Measurements from ENCODE around the gene SBF2.

SBF2 gene

GRCh38 chr11:9771071-9771511 is 522.9 kb downstream of the SBF2 start:
- H4K20me1 ChIP-seq (ENCODE audit: insufficient read depth, low read length): no peaks in the 10 kb centered on the region
- H3K27me3 ChIP-seq (replicated peaks; ENCODE audit: insufficient read depth, low read length): no peaks in the 10 kb centered on the region
- TF ChIP-seq EZH2phosphoT487 (IDR thresholded peaks at IDR 0.05; ENCODE audit: low read length): no peak
- no peak for TF ChIP-seq EZH2 (optimal IDR thresholded peaks at IDR 0.05; ENCODE audit: low read depth, low read length)
- no peak for TF ChIP-seq CTCF (IDR thresholded peaks at IDR 0.05; ENCODE audit: low read length)
- no peaks in the 10 kb centered on the region for H3K9me2 ChIP-seq (replicated peaks; ENCODE audit: insufficient read depth, low read length)
- H3K9me3 ChIP-seq (replicated peaks; ENCODE audit: insufficient read depth, low read length): no peaks in the 10 kb centered on the region
- DNase-seq: no peak
- H3K4me1 ChIP-seq (ENCODE audit: low read length): no peaks in the 10 kb centered on the region
- H2AFZ ChIP-seq (ENCODE audit: low read length): no peak overlapping the region
- no peaks in the 10 kb centered on the region for H3K36me3 ChIP-seq (replicated peaks; ENCODE audit: insufficient read depth, low read length)
- no peaks in the 10 kb centered on the region for H3F3A ChIP-seq (ENCODE audit: insufficient read depth, low read length)
- H3K4me3 ChIP-seq (ENCODE audit: low read length): no peak overlapping the region
- no peak overlapping the region for H3K9ac ChIP-seq (ENCODE audit: low read length)
- no peaks in the 10 kb centered on the region for H3K79me2 ChIP-seq (ENCODE audit: low read length)
- no peak overlapping the region for H3K4me2 ChIP-seq (ENCODE audit: low read depth, low read length)
- no peak overlapping the region for H3K27ac ChIP-seq (ENCODE audit: low read length)

- H3K27ac ChIP-seq (ENCODE audit: low read length): no peak overlapping the region
- no peaks in the 10 kb centered on the region for H3K9me3 ChIP-seq (replicated peaks; ENCODE audit: insufficient read depth, low read length)
- H3K9me2 ChIP-seq (replicated peaks; ENCODE audit: insufficient read depth, low read length): no peaks in the 10 kb centered on the region
- H2AFZ ChIP-seq (ENCODE audit: low read length): no peak overlapping the region
- peaks cover 4% of the 10 kb centered on the region; the same call in 1 of the 2 replicates for H3K4me1 ChIP-seq (ENCODE audit: low read length)
- no peak for DNase-seq
- TF ChIP-seq EZH2 (optimal IDR thresholded peaks at IDR 0.05; ENCODE audit: low read depth, low read length): no peak
- TF ChIP-seq EZH2phosphoT487 (IDR thresholded peaks at IDR 0.05; ENCODE audit: low read length): no peak
- TF ChIP-seq CTCF (IDR thresholded peaks at IDR 0.05; ENCODE audit: low read length): no peak
- H3K4me3 ChIP-seq (ENCODE audit: low read length): no peak overlapping the region
- H3K79me2 ChIP-seq (ENCODE audit: low read length): no peaks in the 10 kb centered on the region
- H3F3A ChIP-seq (ENCODE audit: insufficient read depth, low read length): no peaks in the 10 kb centered on the region
- H3K4me2 ChIP-seq (ENCODE audit: low read depth, low read length): no peak overlapping the region
- no peaks in the 10 kb centered on the region for H3K27me3 ChIP-seq (replicated peaks; ENCODE audit: insufficient read depth, low read length)
- H3K9ac ChIP-seq (ENCODE audit: low read length): no peak overlapping the region
- no peaks in the 10 kb centered on the region for H4K20me1 ChIP-seq (ENCODE audit: insufficient read depth, low read length)
- no peaks in the 10 kb centered on the region for H3K36me3 ChIP-seq (replicated peaks; ENCODE audit: insufficient read depth, low read length)
These were observed 524.4 kb downstream of the SBF2 start for GRCh38 chr11:9769621-9770020.

- Histone ChIP-seq H3K9me2 (replicated peaks; ENCODE audit: insufficient read depth, low read length) (no peaks in the 10 kb centered on the region), H2AFZ (ENCODE audit: low read length) (no peak overlapping the region), H4K20me1 (ENCODE audit: insufficient read depth, low read length) (no peaks in the 10 kb centered on the region), H3F3A (ENCODE audit: insufficient read depth, low read length) (no peaks in the 10 kb centered on the region), H3K4me3 (ENCODE audit: low read length) (no peak overlapping the region), H3K27me3 (replicated peaks; ENCODE audit: insufficient read depth, low read length) (no peaks in the 10 kb centered on the region), H3K9me3 (replicated peaks; ENCODE audit: insufficient read depth, low read length) (no peaks in the 10 kb centered on the region), H3K4me2 (ENCODE audit: low read depth, low read length) (no peak overlapping the region), H3K9ac (ENCODE audit: low read length) (no peak overlapping the region), H3K27ac (ENCODE audit: low read length) (no peak overlapping the region), H3K36me3 (replicated peaks; ENCODE audit: insufficient read depth, low read length) (no peaks in the 10 kb centered on the region), H3K79me2 (ENCODE audit: low read length) (no peaks in the 10 kb centered on the region), H3K4me1 (ENCODE audit: low read length) (peaks cover 4% of the 10 kb centered on the region; the same call in 1 of the 2 replicates)
- no peak for DNase-seq
- TF ChIP-seq CTCF (IDR thresholded peaks at IDR 0.05; ENCODE audit: low read length): no peak
- TF ChIP-seq EZH2 (optimal IDR thresholded peaks at IDR 0.05; ENCODE audit: low read depth, low read length): no peak
- no peak for TF ChIP-seq EZH2phosphoT487 (IDR thresholded peaks at IDR 0.05; ENCODE audit: low read length)
These were observed 528.5 kb downstream of the SBF2 start for GRCh38 chr11:9765320-9766101.
